T-helper 9 cell (primary cell): ENCODE measurements around the gene SCAMP3.
"Not testable (repeated sequence)": the region's sequence is repeated elsewhere in the genome, so short reads cannot be mapped to it uniquely, and the experiment has no call there.

Source experiments
- DNase-seq: peaks from one replicate; pipeline ENCODE4 v3.0.0-alpha.2; 2020
- total RNA-seq, 2 donors: gene quantifications; one replicate each; lab custom pipeline; 2026; lab: John Stamatoyannopoulos, UW

SCAMP3 gene
- 40.3 to 78.3 reads per million in 2 donors for total RNA-seq

DNA sequence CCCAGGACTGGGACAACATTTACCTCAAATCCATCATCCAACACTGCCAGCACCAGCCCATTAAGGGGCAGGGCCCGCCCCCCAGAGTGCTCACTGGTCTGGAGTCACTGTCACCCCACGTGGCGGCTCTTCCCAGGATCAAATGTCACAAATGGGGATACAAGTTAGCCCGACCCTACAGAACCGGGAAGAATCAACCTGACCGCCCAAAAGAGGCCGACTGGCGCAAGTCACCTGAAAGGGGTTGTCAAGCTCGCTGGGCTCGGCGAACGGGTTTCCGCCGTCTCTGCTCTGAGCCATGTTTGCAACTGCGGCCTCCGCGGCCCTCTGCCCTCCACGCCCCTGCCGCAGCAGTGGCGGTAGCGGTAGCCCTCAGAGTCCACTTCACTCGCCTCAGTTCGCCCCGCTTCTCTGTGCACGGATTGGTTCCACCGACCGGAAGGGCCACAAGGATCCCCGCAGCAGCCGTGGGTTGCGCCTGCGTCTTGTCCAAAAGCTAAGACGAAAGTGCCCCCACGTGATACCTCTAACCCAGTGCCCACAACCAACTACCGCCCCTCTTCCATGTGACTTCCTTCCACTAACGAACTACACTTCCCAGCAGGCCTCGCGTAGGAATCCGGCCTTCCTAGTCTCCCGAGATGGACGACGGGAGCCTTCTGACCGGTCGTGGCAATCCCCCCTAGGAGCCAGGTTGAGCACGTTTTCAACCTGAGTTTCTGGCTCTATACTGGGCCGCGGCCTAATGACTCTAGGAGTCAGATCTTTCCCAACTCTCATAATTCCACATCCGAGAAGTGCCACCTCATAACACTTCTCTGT, at the start of gene SCAMP3:
Gene SCAMP3 (minus strand): TSS at position 509 of the 822 bp plus-strand sequence. CDS start 209 bp downstream, at position 300.
- peak; percentile 76 for DNase-seq

DNA sequence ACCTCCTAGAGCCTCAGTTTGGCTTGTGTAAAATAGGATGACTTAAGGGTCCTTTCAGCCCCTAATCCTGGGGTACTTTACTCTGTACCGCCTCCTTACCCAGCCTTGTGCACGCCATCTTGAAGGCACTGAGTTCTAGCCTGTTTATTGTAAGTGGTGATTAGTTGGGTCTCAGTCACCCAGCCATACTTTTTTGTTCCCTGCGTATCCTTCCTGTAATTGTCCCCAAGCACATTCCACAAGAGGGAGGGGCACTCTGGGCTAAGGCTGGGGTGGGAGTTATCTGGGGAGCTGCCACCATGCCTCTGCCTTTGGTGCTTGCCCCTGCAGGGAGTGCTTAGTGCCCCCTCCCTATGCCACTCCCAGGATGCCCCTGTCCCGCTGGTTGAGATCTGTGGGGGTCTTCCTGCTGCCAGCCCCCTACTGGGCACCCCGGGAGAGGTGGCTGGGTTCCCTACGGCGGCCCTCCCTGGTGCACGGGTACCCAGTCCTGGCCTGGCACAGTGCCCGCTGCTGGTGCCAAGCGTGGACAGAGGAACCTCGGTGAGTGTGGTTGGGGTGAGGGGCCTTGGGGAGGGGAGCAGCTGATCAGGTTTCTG, 47.4 kb upstream of the SCAMP3 start:
- no peak for DNase-seq

DNA sequence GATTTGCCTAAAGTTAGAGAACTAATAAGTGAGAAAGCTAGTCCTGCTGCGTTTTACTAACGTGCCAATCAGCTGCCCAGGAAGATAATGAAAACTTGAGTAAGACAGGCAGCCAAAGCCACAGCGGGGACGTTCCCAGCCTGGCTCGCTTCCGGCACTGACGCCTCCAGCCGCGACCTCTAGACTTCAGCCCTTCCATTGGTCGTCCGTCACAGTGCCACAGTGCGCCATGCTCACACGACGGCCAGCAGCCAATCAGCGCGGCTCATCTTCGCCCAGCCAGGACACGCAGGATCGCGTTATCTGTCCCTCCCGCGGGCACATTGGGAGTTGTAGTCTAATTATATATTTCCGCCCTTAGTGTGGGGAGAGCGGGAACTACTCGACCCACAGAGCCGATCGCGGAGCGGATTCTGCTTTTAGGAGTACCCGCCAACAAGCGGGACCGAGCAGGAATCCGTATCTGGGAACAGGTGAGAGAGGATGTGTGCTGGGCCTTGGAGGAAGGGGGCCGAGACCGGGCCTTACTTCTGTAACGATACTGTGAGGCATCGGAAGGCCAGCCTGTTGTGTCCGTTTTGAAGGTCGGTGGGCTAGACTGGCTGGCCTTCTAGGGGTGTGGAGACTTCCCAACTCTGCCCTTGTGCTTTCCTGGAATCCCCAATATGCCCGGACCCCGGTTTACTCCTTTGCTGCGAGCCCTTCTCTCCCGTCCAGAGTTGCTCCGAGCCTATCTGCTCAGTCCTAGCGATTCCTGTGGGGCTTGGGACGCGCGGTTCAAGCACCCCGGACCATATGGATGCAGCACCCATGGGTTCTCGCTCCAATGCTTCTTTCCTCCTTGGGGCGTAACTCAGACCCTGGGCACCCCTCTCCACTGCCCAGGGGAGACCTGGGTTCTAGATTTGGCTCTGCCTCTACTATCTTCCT, 46.6 kb upstream of the SCAMP3 start, which contains the start of gene FDPS:
Gene FDPS (plus strand): TSS at position 374 of the 930 bp plus-strand sequence. CDS start 924 bp downstream, outside the sequence.
- DNase-seq, result peak; percentile 94

DNA sequence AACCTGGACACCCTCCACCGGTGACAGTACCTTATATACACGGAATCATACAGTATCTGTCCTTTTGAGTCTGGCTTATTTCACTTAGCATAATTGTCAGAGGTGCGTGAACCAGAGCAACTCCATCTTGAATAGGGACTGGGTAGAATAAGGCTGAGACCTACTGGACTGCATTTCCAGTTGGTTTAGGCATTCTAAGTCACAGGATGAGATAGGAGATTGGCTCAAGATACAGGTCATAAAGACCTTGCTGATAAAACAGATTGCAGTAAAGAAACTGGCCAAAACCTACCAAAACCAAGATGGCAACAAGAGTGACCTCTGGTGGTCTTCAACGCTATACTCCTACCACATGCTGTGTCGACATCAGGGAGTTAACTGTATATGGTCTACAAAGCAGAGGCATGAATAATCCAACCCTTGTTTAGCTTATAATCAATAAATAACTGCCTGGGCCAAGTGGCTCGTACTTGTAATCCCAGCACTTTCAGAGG, 45.1 kb upstream of the SCAMP3 start:
- DNase-seq, result no peak

DNA sequence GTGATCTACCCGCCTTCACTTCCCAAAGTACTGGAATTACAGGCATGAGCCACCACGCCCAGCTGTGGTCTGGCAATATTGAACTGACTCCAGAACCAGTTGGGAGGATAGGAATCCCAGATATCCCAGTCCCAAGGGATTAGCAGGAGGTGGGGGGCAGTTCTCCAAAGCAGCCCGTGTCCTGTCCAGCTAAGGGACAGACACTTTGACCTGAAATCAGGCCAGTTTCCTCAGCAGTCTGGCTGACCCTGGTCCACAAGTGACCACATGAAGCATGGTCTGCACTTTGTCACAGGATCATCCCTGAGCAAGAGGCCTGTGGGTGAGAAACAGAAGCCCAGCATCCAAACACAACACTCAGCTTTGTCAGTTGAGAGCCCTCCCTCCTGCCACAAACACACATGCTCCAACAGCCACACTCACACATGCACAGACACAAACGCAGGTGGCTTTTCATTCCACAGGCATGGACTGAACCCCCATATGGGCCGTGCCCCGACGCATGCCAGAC, 43.8 kb upstream of the SCAMP3 start:
- DNase-seq, result no peak

DNA sequence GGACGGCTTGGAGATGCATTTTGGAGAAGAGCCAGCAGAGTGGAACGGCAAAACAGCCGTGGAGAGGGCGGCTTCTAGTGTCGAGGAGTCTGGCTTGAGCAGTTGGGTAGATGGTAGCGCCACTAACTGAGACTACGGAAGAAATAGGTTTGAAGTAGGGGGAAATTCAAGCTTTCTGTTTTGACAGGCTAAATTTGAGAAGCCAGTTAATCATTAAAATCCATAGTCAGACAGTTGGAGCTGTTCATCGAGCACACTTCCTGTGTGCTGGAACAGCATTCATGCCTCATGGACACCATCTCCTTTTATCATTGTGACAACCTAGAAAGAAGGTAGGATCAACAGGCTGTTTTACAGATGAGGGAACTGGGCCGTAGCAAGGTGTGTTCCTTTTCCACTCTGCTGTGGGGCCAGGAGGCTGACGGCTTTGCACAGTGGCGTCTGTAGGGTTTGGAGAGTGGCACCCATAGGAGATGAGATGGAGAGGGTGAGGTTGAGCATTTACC, 42.5 kb upstream of the SCAMP3 start:
- DNase-seq, result no peak

DNA sequence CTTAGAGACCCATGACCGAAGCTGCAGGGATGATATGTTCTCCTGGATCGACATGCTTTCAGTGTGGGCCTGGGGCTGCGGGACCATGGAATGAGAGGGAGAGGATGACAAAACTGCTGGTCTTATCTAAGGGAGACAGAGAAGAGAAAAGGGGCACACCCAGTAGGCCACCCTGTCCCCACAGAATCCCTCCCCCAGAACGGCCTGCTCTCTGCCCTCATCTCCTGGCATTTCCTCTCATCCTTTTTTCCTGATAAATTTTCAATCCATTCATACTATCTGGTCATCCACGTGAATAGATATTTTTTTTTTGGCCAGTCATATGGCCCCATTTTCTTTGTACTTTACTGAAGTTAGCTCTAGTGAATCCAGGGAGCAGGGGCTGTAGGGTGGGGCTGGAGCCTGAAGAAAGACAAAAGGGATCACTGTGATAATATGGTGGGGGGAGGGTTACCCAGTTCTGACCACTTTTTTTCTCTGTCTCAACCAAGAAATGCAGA, 39.2 kb upstream of the SCAMP3 start, which contains the start of gene PKLR:
Gene PKLR (minus strand): TSS at position 97 of the 500 bp plus-strand sequence. CDS start 43 bp downstream, at position 54.
- DNase-seq, result no peak

DNA sequence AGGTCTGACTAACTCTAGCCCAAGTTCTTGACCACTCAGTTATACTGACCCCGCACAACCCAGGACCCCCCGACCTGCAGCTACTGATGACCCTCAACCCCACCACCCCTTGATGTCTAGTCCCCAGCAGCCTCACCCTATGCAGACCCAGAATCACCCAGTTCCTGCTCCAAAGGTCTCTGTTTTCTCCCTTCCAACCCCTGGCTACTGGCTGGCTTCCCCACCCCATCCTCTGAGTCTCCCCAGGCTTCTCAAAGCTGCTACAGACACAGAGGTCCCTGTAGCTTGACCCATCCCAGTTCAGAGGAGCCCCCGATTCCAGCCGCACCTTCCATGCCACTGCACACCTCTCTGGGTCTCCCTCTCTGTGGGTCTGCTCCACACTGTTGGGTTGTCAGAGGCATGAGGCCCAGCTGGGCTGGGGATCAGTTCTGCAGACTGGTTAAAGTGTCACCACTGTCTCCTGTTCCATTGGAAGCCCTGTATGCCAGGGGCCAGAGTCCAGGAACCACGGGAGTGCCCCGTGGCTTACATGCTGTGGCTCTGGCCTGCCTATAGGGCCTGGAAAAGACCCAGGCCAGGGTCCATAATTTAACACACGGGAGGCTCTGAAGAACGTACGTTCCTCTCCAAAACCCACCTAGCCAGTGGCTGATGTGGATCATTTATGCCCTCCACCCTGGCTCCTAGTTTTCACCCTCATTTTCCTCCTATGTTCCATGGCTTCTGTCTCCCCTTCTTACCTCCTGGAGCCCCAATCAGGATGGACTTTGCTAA, 38.6 kb upstream of the SCAMP3 start:
- DNase-seq, result no peak

DNA sequence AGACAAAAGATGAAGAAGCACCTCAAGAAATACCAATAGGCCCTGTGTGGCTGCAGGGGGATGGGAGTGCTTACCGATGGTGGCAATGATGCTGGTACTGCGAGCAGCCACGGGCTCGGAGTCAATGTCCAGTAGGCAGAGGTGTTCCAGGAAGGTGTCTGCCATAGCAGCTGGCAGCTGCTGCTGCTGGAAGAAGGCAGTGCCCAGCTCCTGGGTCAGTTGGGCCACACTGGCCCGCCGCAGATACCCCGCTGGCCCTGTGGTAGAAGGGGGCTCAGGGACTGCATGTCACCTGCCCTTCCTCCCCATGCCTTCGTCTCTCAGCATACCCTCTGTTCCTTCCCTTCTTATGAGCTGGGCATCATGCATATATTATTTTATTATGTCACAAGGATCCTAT, 37.9 kb upstream of the SCAMP3 start:
- DNase-seq, result no peak

DNA sequence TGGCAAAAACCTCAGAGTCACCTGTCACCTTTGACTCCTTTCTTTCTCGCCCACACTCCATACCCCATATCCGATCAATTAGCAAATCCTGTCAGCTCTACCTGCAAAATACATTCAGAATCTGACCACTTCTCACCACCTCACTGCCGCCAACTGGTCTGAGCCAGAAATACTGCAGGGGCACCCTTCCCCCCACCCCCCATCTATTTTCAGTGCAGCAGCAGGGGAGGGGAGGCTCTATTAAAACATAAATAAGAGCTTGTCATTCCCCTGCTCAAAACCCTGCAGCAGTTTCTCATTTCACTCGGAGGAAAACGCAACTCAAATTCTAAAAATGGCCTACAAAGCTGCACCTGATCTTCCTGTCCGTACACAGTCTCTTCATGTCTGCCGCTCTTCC, 35.2 kb upstream of the SCAMP3 start:
- no peak for DNase-seq

DNA sequence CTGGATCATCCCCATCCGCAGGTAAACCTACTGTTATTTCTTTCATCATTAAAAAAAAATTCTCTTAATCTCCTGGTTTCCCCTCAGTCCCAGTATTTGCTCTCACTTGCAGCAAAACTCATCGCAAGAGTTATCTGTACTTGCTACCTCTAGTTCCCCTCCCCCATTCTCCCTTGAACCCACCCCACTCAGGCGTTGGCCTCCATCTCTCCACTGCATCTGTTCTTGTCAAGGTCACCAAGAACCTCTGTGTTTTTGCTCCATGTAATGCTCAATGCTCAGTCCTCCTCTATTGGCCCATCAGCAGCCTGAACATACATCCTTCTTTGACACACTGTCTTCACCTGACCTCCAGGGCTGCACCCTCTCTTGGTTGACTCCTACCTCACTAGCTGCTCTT, 34.5 kb upstream of the SCAMP3 start:
- DNase-seq, result no peak

DNA sequence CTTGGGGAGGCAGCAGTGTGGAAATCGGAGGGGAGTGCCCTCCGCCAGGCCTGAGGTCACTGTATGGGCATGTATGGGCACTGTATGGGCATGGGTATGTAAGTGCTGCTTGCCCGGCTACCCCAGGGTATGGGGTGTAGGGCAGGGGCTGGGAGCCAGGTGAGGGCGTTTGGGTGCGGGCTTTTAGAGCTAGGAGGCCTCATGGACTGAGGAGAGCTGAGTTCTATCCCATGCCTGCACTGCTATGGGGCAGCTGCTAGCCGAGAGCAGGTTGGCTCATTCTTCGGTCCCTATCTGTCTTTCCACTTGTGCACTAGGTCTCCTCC, 33.7 kb upstream of the SCAMP3 start:
- DNase-seq, result no peak

DNA sequence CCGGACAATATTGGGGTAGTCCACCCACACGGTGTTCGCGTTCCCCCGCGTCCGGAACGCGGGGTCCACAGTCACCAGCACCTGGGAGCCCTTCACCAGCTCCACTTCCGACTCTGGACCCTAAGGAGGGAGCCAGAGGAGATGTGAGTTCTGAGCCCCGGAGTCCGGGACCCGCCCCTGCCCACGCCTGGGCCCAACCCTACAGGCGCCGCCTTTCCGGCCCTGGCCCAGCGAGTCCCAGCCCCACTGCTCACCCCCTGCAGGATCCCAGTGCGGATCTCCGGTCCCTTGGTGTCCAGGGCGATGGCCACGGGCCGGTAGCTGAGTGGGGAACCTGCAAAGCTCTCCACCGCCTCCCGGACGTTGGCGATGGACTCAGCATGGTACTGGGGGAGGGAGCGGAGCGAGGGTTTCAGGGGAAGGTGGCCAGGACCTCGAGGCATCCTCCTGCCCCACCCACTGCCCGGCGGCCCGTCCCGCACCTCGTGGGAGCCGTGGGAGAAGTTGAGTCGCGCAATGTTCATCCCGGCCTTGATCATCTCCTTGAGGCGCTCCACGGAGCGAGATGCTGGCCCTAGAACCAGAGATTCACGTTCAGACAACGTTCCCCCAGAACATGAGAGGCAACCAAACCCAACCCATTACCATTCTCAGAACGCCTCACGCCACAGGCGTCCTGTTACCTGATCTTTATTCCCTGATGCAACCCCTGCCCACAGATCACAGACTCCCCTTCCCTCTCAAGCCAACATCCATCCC, 33.2 kb upstream of the SCAMP3 start:
- DNase-seq, result no peak

DNA sequence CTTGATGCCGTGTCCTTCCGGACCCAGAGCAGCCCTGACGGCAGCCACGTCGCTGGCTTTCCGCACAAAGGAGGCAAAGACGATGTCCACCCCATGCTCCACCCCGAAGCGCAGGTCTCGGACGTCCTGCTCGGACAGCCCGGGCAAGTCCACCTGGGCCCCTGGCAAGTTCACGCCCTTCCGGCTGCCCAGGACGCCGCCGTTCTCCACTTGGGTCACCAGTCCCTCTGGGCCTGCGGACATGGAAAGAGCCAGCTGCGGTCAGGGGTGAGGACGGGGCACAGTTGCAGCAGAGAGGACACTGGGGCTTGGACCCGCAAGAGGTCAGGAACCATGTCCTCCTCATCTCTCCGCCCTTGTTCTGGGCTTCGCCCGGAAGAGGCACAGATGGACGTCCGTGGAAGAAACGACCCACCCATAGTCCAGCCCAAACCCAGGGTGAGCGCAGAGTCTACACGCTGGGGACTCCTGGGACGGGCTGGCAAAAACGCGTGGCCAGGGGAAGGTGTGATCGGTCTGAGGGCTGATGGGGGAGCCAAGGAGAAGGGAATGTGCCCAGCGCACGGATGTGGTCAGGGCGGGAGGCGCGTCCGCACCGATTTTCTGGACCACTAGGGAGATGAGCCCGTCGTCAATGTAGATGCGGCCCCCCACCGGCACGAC, 32.5 kb upstream of the SCAMP3 start:
- DNase-seq, result no peak

DNA sequence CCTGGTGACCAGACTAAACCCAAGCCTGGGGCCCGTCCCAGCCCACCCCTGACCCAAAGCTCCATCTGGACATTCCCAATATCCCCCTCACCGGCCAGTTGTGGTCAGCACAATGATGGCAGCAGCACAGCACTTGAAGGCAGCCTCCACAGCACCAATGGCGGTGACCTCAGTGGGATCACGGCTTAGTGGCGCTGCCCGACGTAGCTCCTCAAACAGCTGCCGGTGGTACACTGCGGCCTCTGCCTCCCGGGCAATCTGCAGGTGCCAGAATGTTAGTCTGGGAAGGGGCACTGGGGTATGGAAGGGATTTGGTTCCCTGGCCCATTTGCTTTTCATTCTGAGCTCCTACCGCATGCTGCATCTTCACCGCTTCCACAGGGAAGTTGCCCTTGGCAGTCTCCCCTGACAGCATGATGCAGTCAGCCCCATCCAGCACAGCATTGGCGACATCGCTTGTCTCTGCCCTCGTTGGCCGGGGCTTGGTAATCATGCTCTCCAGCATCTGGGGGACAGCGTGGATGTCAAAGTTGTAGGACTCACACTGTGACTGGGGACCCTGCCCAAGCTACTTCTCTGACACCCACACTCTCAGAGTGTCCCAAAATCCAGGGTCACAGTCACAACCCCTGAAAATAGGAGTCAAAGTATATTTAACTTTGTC, 31.1 kb upstream of the SCAMP3 start:
- DNase-seq, result no peak

DNA sequence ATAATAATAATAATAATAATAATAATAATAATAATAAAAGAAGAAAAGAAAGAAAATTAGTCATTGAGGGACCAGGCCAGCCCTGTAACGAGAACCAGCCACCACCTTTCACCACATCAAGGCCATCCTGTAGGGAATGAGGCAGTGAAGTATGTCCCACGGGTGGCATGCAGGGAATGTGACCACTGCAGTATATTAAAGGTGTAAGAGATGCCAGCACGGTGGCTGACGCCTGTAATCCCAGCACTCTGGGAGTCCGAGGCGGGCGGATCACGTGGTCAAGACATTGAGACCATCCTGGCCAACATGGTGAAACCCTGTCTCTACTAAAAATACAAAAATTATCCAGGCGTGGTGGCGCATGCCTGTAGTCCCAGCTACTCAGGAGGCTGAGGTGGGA, 28.8 kb upstream of the SCAMP3 start:
- DNase-seq, result not testable (repeated sequence)

DNA sequence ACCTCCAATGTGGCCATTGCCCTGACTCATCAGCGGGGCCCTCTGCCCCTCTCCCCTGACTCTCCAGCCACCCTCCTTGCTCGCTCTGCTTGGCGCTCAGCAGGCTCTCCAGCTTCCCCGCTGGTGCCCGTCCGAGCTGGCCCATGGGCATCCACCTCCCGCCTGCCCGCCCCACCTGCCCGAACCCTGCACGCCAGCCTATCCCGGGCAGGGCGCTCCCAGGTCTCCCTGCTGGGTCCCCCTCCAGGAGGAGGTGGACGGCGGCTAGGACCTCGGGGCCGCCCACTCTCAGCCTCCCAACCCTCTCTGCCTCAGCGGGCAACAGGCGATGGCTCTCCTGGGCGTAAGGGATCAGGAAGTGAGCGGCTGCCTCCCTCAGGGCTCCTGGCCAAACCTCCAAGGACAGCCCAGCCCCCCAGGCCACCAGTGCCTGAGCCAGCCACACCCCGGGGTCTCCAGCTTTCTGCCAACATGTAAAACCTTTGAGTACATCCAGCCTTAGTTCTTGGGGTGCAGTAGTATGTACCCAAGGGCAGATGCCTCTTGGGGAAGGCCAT, 25.9 kb upstream of the SCAMP3 start:
- DNase-seq, result no peak

DNA sequence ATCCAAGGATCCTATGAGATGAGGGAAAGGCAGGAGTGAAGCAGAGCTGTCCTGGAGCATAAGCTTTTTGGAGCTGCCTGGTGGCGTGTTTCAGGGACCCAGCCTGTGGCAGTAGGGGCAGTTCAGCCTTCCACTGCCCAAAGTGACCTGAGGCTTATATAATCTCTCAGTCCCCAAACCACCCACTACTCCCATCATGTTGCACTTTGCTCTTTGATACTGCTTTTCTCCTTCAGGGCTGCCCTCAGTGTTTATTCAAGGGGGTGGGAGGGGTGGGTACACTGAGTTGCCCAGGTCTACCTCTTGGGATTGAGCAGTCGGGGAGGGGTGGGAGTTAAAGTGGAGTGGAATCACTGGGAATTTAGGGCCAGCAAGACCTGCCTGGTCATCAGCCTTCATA, 24.4 kb upstream of the SCAMP3 start:
- DNase-seq, result no peak

DNA sequence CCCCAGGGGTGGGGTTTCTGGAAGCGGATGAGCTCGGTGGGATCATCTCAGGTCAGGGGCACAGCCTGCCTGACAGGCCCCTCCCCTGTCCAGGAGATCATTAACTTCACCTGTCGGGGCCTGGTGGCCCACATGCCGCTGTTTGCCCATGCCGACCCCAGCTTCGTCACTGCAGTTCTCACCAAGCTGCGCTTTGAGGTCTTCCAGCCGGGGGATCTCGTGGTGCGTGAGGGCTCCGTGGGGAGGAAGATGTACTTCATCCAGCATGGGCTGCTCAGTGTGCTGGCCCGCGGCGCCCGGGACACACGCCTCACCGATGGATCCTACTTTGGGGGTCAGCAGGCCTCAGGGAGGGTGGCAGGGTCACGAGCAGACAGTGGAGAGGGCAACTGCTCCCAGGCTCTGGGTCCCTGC, 23.5 kb upstream of the SCAMP3 start:
- no peak for DNase-seq
